C4-2B (cell line): ENCODE data around the gene MYCBP2.

Source experiments
- ZFX ChIP-seq: fragments of 450-650 bp; IDR thresholded peaks from 2 replicates; pipeline ENCODE4 v1.6.1; 2017
- TF ChIP-seq, protein P1 (sequence below): fragments of 450-650 bp; conservative IDR thresholded peaks from 2 replicates; pipeline ENCODE4 v1.5.1; 2017; ENCODE audit warnings: mild to moderate bottlenecking

DNA sequence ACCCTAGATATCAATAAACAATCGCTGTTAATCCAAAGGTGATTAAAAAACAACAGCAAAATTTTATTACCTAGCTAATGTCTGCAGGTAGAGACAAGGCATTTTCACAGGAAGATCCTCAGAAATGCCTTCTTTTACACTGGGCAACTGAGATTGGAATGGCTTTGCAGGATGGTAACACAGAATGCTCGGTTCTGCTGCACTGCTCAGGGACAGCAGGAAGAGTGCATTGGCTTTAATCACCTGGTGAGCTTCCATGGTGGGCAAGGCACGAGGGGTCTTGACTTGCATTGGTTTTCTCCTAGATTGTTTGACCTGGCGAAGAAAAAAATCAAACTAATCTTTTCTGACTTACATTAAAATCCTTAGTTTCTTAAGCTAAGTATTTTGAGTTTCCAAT lies 231.6 kb downstream of the MYCBP2 start:
- TF ChIP-seq, protein P1, sequence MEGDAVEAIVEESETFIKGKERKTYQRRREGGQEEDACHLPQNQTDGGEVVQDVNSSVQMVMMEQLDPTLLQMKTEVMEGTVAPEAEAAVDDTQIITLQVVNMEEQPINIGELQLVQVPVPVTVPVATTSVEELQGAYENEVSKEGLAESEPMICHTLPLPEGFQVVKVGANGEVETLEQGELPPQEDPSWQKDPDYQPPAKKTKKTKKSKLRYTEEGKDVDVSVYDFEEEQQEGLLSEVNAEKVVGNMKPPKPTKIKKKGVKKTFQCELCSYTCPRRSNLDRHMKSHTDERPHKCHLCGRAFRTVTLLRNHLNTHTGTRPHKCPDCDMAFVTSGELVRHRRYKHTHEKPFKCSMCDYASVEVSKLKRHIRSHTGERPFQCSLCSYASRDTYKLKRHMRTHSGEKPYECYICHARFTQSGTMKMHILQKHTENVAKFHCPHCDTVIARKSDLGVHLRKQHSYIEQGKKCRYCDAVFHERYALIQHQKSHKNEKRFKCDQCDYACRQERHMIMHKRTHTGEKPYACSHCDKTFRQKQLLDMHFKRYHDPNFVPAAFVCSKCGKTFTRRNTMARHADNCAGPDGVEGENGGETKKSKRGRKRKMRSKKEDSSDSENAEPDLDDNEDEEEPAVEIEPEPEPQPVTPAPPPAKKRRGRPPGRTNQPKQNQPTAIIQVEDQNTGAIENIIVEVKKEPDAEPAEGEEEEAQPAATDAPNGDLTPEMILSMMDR, result no peak
- TF ChIP-seq ZFX, result no peak
